RWPE2 (cell line): Measurements from ENCODE around the gene CFAP74.
A peak's percentile ranks its signal among the peaks of the same experiment; 100 is the strongest.

Experiments used
- ATAC-seq: fragments of 200-7000 bp; cut with Tn5 transposase; 3 replicates; pipeline ENCODE4 v1.9.1; 2021; ENCODE audit warnings: low read depth
- DNase-seq: peaks from one replicate; pipeline ENCODE4 v3.0.0-alpha.2; 2020; ENCODE audit warnings: low spot score
- H3K27ac ChIP-seq: fragments of 450-650 bp; 2 replicates; pipeline ENCODE4 v1.5.1; 2017; ENCODE audit warnings: mild to moderate bottlenecking; ENCODE audit not compliant: poor library complexity, severe bottlenecking
- H3K27me3 ChIP-seq: fragments of 250-450 bp; sonication (Bioruptor Pico); 2 replicates; pipeline ENCODE4 v1.5.1; 2021; ENCODE audit warnings: mild to moderate bottlenecking, moderate library complexity; ENCODE audit not compliant: insufficient read depth, poor library complexity, severe bottlenecking
- H3K36me3 ChIP-seq: fragments of 250-450 bp; sonication (Bioruptor Pico); 2 replicates; pipeline ENCODE4 v1.5.1; 2020; ENCODE audit warnings: low read depth, mild to moderate bottlenecking, moderate library complexity
- H3K4me1 ChIP-seq: fragments of 250-450 bp; sonication (Bioruptor Pico); 2 replicates; pipeline ENCODE4 v1.5.1; 2021; ENCODE audit warnings: mild to moderate bottlenecking, moderate library complexity; ENCODE audit not compliant: insufficient read depth, poor library complexity, severe bottlenecking
- H3K4me3 ChIP-seq: fragments of 250-450 bp; sonication (Bioruptor Pico); 2 replicates; pipeline ENCODE4 v1.5.1; 2021; ENCODE audit warnings: mild to moderate bottlenecking, moderate library complexity; ENCODE audit not compliant: severe bottlenecking
- H3K9me3 ChIP-seq: fragments of 250-450 bp; sonication (Bioruptor Pico); 2 replicates; pipeline ENCODE4 v1.5.1; 2021; ENCODE audit warnings: mild to moderate bottlenecking, moderate library complexity; ENCODE audit not compliant: severe bottlenecking
- TF ChIP-seq, protein P1 (sequence below): fragments of 450-650 bp; IDR thresholded peaks from one replicate; pipeline ENCODE4 v1.5.1; 2017; ENCODE audit warnings: mild to moderate bottlenecking, moderate library complexity; ENCODE audit not compliant: poor library complexity, severe bottlenecking

CFAP74 gene

DNA sequence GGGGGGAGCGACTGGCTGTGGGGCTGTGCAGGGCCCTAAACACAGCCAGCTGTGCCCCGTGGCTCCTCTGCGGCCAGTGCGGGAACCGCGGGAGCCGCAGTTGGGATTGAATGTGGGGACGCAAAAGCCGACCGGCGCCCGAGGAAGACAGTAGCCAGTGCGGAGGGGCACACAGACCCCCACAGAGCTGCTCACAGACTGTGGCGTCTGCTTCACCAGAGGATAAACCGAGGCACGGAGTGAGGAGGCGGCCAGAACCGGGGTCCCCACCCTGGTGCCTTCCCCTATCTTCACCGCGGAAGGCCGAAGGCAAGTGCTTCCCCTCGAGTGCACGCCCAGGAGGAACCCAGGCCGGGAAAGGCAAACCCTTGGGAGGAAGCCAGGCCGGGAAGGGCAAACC is 75.8 kb downstream of the CFAP74 start:
- no peak overlapping the region for H3K27ac ChIP-seq
- TF ChIP-seq, protein P1, sequence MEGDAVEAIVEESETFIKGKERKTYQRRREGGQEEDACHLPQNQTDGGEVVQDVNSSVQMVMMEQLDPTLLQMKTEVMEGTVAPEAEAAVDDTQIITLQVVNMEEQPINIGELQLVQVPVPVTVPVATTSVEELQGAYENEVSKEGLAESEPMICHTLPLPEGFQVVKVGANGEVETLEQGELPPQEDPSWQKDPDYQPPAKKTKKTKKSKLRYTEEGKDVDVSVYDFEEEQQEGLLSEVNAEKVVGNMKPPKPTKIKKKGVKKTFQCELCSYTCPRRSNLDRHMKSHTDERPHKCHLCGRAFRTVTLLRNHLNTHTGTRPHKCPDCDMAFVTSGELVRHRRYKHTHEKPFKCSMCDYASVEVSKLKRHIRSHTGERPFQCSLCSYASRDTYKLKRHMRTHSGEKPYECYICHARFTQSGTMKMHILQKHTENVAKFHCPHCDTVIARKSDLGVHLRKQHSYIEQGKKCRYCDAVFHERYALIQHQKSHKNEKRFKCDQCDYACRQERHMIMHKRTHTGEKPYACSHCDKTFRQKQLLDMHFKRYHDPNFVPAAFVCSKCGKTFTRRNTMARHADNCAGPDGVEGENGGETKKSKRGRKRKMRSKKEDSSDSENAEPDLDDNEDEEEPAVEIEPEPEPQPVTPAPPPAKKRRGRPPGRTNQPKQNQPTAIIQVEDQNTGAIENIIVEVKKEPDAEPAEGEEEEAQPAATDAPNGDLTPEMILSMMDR, result no peak
- H3K36me3 ChIP-seq, result no peaks in the 10 kb centered on the region
- no peak overlapping the region for H3K4me3 ChIP-seq
- DNase-seq, result no peak
- no peak for ATAC-seq
- H3K4me1 ChIP-seq, result no peaks in the 10 kb centered on the region
- no peaks in the 10 kb centered on the region for H3K9me3 ChIP-seq
- H3K27me3 ChIP-seq, result no peaks in the 10 kb centered on the region

DNA sequence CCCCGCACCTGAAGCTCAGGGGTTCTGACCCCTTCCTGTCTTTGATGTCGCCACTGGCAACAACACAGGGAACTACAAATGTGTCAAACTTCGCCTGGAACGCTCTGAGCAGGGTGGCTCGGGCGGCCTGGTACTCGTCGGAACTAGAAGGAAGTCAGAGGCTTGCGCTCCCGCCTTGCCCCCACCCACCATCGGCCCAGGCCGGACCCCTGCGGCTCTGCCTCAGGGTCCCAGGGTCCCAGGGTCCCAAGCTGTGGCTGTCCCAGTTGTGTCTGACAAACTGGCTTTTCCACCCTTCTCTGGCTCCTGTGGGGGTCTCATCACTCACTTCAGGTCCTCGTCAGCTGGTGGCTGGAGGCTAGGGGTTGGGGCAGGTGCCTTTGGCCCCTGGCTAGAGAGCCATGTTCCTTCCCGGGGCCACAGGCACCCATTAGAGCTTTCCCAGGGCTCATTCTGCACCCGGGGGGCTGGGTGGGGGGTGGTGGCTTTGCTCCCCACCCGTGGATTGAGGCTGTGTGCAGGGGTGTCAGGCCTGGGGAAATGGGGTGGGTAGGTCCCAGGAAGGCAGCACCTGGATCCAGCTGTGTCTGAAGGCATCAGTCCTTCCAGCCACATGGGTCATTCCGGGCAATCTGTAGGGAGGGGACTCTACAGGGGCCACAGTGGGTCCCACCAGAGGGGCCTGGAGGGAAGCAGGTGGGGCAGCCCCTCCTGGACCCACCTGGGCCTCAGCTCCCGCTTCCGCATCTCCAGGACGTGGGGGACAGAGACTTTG is 76.5 kb downstream of the CFAP74 start:
- no peak overlapping the region for H3K27ac ChIP-seq
- DNase-seq (no peak), ATAC-seq (no peak)
- no peaks in the 10 kb centered on the region for H3K36me3 ChIP-seq
- H3K4me3 ChIP-seq, result no peak overlapping the region
- H3K4me1 ChIP-seq, result no peaks in the 10 kb centered on the region
- TF ChIP-seq, protein P1, result no peak
- H3K9me3 ChIP-seq, result no peaks in the 10 kb centered on the region
- no peaks in the 10 kb centered on the region for H3K27me3 ChIP-seq

DNA sequence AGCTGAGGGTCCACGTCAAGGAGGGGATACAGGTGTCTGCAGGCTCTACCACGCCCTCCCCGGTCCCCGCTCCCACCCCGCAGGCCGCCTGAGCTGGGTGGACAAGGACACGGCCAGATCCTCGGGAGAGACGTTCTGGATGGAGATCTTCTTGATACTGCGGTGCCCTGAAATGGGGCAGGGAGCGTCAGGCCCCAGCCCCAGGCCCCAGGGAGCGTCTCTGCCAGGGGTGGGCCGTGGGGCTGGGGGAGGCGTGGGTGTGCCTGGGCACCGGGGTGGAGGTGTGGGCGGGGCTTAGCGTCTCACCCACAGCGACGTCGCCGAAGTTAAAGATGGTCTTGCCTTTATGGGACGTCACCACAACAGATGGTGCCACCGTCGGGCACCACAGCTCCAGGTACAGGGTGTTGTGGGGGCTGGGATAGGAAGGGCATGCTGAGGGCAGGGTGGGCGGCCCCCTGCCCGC is 77.2 kb downstream of the CFAP74 start:
- Histone ChIP-seq H3K27me3 (no peaks in the 10 kb centered on the region), H3K36me3 (no peaks in the 10 kb centered on the region), H3K4me3 (no peak overlapping the region), H3K27ac (no peak overlapping the region), H3K4me1 (no peaks in the 10 kb centered on the region), H3K9me3 (no peaks in the 10 kb centered on the region)
- ATAC-seq (no peak), DNase-seq (peak; percentile 60)
- TF ChIP-seq, protein P1, result no peak

DNA sequence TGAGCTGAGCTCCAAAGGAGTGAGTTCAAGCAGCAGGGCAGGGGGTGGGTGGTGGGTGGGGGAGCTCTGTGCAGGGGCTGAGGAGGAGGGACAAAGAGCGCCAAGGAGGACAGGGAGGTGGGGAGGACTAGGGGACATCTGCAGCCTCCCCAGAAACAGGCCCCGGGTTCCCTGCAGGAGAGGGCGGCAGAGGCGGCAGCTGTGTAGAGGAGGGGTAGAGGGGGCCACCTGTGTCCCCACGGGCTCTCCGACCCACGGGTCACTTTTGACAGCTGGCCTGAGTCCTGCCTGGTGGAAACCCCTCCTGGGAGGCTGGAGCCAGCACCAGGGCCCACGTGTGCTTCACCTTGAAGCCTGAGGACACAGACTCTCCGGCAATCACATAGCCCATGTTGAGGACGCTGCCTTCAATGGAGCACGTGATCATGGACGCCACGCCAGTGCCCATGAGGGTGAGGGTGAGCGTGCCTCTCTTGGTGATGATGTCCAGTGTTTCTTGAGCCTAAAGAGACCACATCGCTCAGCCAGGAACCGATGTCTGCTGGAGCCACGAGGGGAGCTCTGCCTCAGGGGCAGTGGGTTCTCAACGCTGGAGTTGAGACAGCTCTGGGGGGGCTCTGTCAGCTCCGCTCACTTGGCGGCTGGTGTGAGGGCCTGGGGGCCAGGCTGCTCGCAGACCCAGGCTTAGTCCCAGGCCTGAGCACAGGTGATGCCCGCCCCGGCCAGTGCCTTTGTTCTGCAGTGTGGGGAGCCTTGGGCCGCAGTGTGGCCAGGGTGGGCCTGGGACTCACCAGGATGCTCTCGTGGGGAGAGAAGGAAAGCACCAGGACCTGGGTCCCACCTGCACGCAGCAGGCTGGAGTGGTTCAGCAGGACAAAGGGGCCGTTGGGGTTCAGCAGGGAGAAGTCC is 77.9 kb downstream of the CFAP74 start:
- no peaks in the 10 kb centered on the region for H3K9me3 ChIP-seq
- H3K4me1 ChIP-seq, result no peaks in the 10 kb centered on the region
- ATAC-seq (no peak), DNase-seq (peak; percentile 65)
- H3K27me3 ChIP-seq, result no peaks in the 10 kb centered on the region
- no peaks in the 10 kb centered on the region for H3K36me3 ChIP-seq
- H3K27ac ChIP-seq, result no peak overlapping the region
- no peak overlapping the region for H3K4me3 ChIP-seq
- TF ChIP-seq, protein P1, result no peak
